GM23248 (cell line): ENCODE data around the gene AGTR1. TPM values are rescaled to one million over a fixed set of nuclear protein-coding genes. Genes with fewer than 3 reads are reported as not detected.

Experiments
- DNase-seq: peaks from one replicate; pipeline ENCODE4 v3.0.0-alpha.2; 2015
- H2AFZ ChIP-seq: fragments of 200-600 bp; sonication (generic); 2 replicates; pipeline ENCODE4 v1.6.1; 2016; ENCODE audit warnings: antibody characterized with exemption
- H3F3A ChIP-seq: fragments of 200-600 bp; sonication (generic); 2 replicates; pipeline ENCODE4 v1.6.1; 2016; ENCODE audit warnings: mild to moderate bottlenecking, antibody characterized with exemption, mixed run types; ENCODE audit not compliant: insufficient read depth
- H3K27ac ChIP-seq: fragments of 200-600 bp; sonication (generic); 2 replicates; pipeline ENCODE4 v1.5.1; 2016; ENCODE audit warnings: mild to moderate bottlenecking
- H3K27me3 ChIP-seq: fragments of 200-600 bp; sonication (generic); replicated peaks from 2 replicates; pipeline ENCODE4 v1.6.1; 2016; ENCODE audit warnings: mild to moderate bottlenecking; ENCODE audit not compliant: insufficient read depth
- H3K36me3 ChIP-seq: fragments of 200-600 bp; sonication (generic); 2 replicates; pipeline ENCODE4 v1.6.1; 2016; ENCODE audit warnings: low read depth, mild to moderate bottlenecking
- H3K4me1 ChIP-seq: fragments of 200-600 bp; sonication (generic); 2 replicates; pipeline ENCODE4 v1.6.1; 2016; ENCODE audit warnings: mild to moderate bottlenecking; ENCODE audit not compliant: insufficient read depth
- H3K4me2 ChIP-seq: fragments of 200-600 bp; sonication (generic); one replicate; pipeline ENCODE4 v1.6.1; 2016; ENCODE audit warnings: mild to moderate bottlenecking; ENCODE audit not compliant: unreplicated experiment
- H3K4me3 ChIP-seq: fragments of 200-600 bp; sonication (generic); 2 replicates; pipeline ENCODE4 v1.5.1; 2016; ENCODE audit warnings: mild to moderate bottlenecking
- H3K79me2 ChIP-seq: fragments of 200-600 bp; sonication (generic); 2 replicates; pipeline ENCODE4 v1.6.1; 2016; ENCODE audit warnings: mild to moderate bottlenecking; ENCODE audit not compliant: insufficient read depth
- H3K9ac ChIP-seq: fragments of 200-600 bp; sonication (generic); 2 replicates; pipeline ENCODE4 v1.6.1; 2016; ENCODE audit warnings: mild to moderate bottlenecking
- H3K9me2 ChIP-seq: fragments of 200-600 bp; sonication (generic); 2 replicates; pipeline ENCODE4 v1.6.1; 2016; ENCODE audit warnings: mixed run types, mild to moderate bottlenecking, moderate library complexity; ENCODE audit not compliant: insufficient read depth
- H3K9me3 ChIP-seq: fragments of 200-600 bp; sonication (generic); one replicate; pipeline ENCODE4 v1.6.1; 2017; ENCODE audit warnings: low read depth
- H4K20me1 ChIP-seq: fragments of 200-600 bp; sonication (generic); 2 replicates; pipeline ENCODE4 v1.6.0; 2016; ENCODE audit not compliant: insufficient read depth
- EZH2 ChIP-seq: fragments of 200-600 bp; sonication (generic); IDR thresholded peaks from 2 replicates; pipeline ENCODE4 v1.6.1; 2018; ENCODE audit warnings: antibody characterized with exemption, mild to moderate bottlenecking; ENCODE audit not compliant: insufficient read depth, poor library complexity, severe bottlenecking
- EZH2phosphoT487 ChIP-seq: fragments of 200-600 bp; sonication (generic); IDR thresholded peaks from 2 replicates; pipeline ENCODE4 v1.6.1; 2018; ENCODE audit warnings: antibody characterized with exemption, moderate library complexity, mild to moderate bottlenecking, low read depth; ENCODE audit not compliant: insufficient read depth
- WGBS, 2 experiments: methylation state at CpG; one replicate each; pipeline ENCODE4 v1.1.6; 2015 to 2017; ENCODE audit warnings: low lambda C conversion rate in 2 of 2, low coverage in 1 of 2; ENCODE audit errors: missing lambda C conversion rate in 2 of 2; 5-methylcytosine and 5-hydroxymethylcytosine counted together
- in situ Hi-C: fragments of 300-500 bp; cut with MboI; formaldehyde crosslinking; loops from 2 replicates; pipeline ENCODE4 v1.15.0; 2020
- polyA plus RNA-seq: library from polyadenylated mRNA; unstranded; fragments of >200 nt; fragmentation: Nextera tagmentation; extraction: Ambion mirVana; gene quantifications from 2 replicates; pipeline ENCODE4 v1.2.1, GENCODE V29; 2016
- total RNA-seq: library from RNA; depleted of rRNA; stranded (reverse); fragments of >200 nt; shearing (Covaris generic); gene quantifications from 2 replicates; pipeline ENCODE4 v1.2.3, GENCODE V29; 2014

Gene AGTR1
- total and polyA plus RNA-seq, 2 experiments from 2014 or later, result 4.0 TPM

- no peaks in the 10 kb centered on the region for H3K9me2 ChIP-seq
- H3K79me2 ChIP-seq, result no peaks in the 10 kb centered on the region
- H3K27ac ChIP-seq, result no peak overlapping the region
- peaks cover 22% of the 10 kb centered on the region for H3F3A ChIP-seq
- H3K9me3 ChIP-seq, result no peaks in the 10 kb centered on the region
- no peak overlapping the region for H2AFZ ChIP-seq
- DNase-seq, result no peak
- in situ Hi-C loops, result no loop called here
- TF ChIP-seq EZH2 (no peak), EZH2phosphoT487 (no peak)
- H3K36me3 ChIP-seq, result no peaks in the 10 kb centered on the region
- H3K4me1 ChIP-seq, result peaks cover 14% of the 10 kb centered on the region
- H3K4me3 ChIP-seq, result no peak overlapping the region
- no peak overlapping the region for H3K9ac ChIP-seq
- H4K20me1 ChIP-seq, result no peaks in the 10 kb centered on the region
- H3K4me2 ChIP-seq, result no peak overlapping the region
- H3K27me3 ChIP-seq, result no peaks in the 10 kb centered on the region
Observed at GRCh38 chr3:148755570-148755969, 57.9 kb downstream of the AGTR1 start.

DNA sequence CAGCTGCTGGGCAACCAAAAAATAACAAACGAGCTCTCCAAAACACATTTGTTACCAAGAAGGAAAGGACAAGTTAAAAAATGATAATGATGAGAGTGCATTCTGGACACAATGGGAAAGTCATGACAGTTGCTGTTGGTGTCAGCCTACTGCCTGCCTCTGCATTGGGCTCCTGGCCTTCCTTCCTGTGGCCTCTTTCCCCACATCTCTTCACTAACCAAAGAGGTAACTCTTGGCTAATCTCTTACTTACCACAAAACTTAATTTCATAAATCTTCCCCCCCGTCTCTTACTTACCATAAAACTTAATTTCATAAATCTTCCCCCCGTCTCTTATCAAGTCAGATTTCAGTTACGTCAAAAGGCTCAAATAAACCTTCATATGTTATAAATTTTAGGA is 58.6 kb downstream of the AGTR1 start:
- Histone ChIP-seq H3K4me1 (peaks cover 14% of the 10 kb centered on the region), H3K4me3 (no peak overlapping the region), H3K27ac (no peak overlapping the region), H3K27me3 (no peaks in the 10 kb centered on the region), H3K9me3 (no peaks in the 10 kb centered on the region), H2AFZ (no peak overlapping the region), H3K9me2 (no peaks in the 10 kb centered on the region), H4K20me1 (no peaks in the 10 kb centered on the region), H3K36me3 (no peaks in the 10 kb centered on the region), H3F3A (peaks cover 22% of the 10 kb centered on the region), H3K9ac (no peak overlapping the region), H3K79me2 (no peaks in the 10 kb centered on the region), H3K4me2 (no peak overlapping the region)
- in situ Hi-C loops, result no loop called here
- WGBS, 2 experiments, result 82 to 86% methylated on average over 4 of the region's 4 CpGs
- TF ChIP-seq EZH2phosphoT487, result no peak
- TF ChIP-seq EZH2, result no peak
- DNase-seq, result no peak

- Histone ChIP-seq H3K4me2 (peak overlapping the region; percentile 39), H3K79me2 (no peaks in the 10 kb centered on the region), H3K36me3 (no peaks in the 10 kb centered on the region), H3K4me3 (no peak overlapping the region), H3K27me3 (no peaks in the 10 kb centered on the region), H3K27ac (no peak overlapping the region), H3K9ac (no peak overlapping the region), H3K4me1 (peaks cover 14% of the 10 kb centered on the region), H3K9me3 (no peaks in the 10 kb centered on the region), H2AFZ (no peak overlapping the region), H4K20me1 (no peaks in the 10 kb centered on the region), H3K9me2 (no peaks in the 10 kb centered on the region), H3F3A (peaks cover 22% of the 10 kb centered on the region)
- in situ Hi-C loops, result no loop called here
- 19 to 20% methylated on average over 12 of the region's 12 CpGs for WGBS, 2 experiments
- TF ChIP-seq EZH2phosphoT487 (no peak), EZH2 (no peak)
- DNase-seq, result peak; percentile 95
Observed at GRCh38 chr3:148757238-148758215, 59.8 kb downstream of the AGTR1 start.

DNA sequence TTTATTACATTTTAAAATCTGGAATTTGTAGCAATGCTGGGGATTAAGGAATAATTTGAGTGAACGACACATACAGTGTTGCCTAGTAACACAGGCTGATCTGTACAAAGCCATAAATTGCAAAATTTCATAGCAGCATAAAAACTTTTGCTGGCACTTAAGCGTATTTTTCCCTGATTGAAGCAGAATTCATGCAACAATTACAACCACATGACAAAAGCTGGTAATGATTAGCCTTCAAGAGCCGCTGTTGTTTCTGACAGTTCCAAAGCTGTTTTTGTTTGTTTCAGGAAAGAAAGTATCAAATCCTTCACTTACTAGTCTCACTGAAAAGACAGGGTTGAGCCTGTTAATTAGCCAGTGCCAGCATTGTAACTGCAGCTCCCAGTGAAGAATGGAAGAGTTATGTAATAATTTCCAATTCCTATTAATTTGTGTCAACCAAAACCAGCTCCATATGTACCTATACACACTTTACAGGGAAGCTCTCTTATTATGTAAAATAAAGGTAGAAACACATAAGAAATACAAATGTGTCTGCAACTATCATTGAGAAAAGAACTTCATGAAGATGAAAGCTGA is 60.7 kb downstream of the AGTR1 start:
- TF ChIP-seq EZH2phosphoT487, result no peak
- TF ChIP-seq EZH2, result no peak

More for the DNA sequence above, 60.7 kb downstream of the AGTR1 start:
- Histone ChIP-seq H2AFZ (no peak overlapping the region), H3K79me2 (no peaks in the 10 kb centered on the region), H3K9me3 (no peaks in the 10 kb centered on the region), H4K20me1 (no peaks in the 10 kb centered on the region), H3K27ac (no peak overlapping the region), H3K4me2 (peak overlapping the region; percentile 39), H3K36me3 (no peaks in the 10 kb centered on the region), H3K9ac (no peak overlapping the region), H3K4me1 (peaks cover 14% of the 10 kb centered on the region), H3K9me2 (no peaks in the 10 kb centered on the region), H3F3A (peaks cover 22% of the 10 kb centered on the region), H3K4me3 (no peak overlapping the region), H3K27me3 (no peaks in the 10 kb centered on the region)
- in situ Hi-C loops, result no loop called here
- peak; percentile 7 for DNase-seq
- whole genome bisulfite sequencing, 2 experiments, result 8 to 10% methylated on average over 3 of the region's 3 CpGs
